A673 (cell line): Measurements from ENCODE around the gene MGAT5. TPM values are rescaled to one million over a fixed set of nuclear protein-coding genes. Genes with fewer than 3 reads are reported as not detected.

Experiments
- BruUV-seq: library from RNA; stranded (reverse); fragments of 400-500 nt; replicated peaks from 2 replicates; lab custom pipeline; 2021; lab: Mats Ljungman, UMichigan
- CTCF ChIA-PET: fragments of 300-600 bp; sonication (Branson Sonifier 250); formaldehyde crosslinking; loops from one replicate; lab custom pipeline; 2022; ENCODE audit warnings: antibody characterized with exemption; lab: Charles Lee
- POLR2A ChIA-PET: fragments of 300-600 bp; sonication (Branson Sonifier 250); formaldehyde crosslinking; loops from one replicate; lab custom pipeline; 2022; ENCODE audit warnings: antibody characterized with exemption; ENCODE audit not compliant: low non-redundant PET; lab: Charles Lee
- DNase-seq: peaks from one replicate; pipeline ENCODE4 v3.0.0-alpha.2; 2015; ENCODE audit warnings: low spot score
- H3K27ac ChIP-seq: fragments of 200-600 bp; sonication (generic); 2 replicates; pipeline ENCODE4 v1.5.1; 2016; ENCODE audit warnings: mixed run types, low read depth, mild to moderate bottlenecking, mixed read lengths, antibody characterized with exemption, low read length; ENCODE audit not compliant: poor library complexity, severe bottlenecking
- H3K27me3 ChIP-seq: fragments of 200-600 bp; sonication (generic); replicated peaks from 2 replicates; pipeline ENCODE4 v1.6.1; 2017; ENCODE audit warnings: mixed run types, low read depth, mild to moderate bottlenecking, mixed read lengths, antibody characterized with exemption, low read length; ENCODE audit not compliant: insufficient read depth, poor library complexity
- H3K36me3 ChIP-seq: fragments of 200-600 bp; sonication (generic); 2 replicates; pipeline ENCODE4 v1.6.1; 2016; ENCODE audit warnings: mixed run types, mild to moderate bottlenecking, mixed read lengths, antibody characterized with exemption, low read length; ENCODE audit not compliant: insufficient read depth, poor library complexity, severe bottlenecking
- H3K4me1 ChIP-seq: fragments of 200-600 bp; sonication (generic); 2 replicates; pipeline ENCODE4 v1.6.1; 2017; ENCODE audit warnings: mixed run types, mild to moderate bottlenecking, mixed read lengths, antibody characterized with exemption, low read length; ENCODE audit not compliant: insufficient read depth, poor library complexity, severe bottlenecking
- H3K4me3 ChIP-seq: fragments of 200-600 bp; sonication (generic); 2 replicates; pipeline ENCODE4 v1.5.1; 2016; ENCODE audit warnings: low read depth, mixed run types, mild to moderate bottlenecking, mixed read lengths, low read length; ENCODE audit not compliant: poor library complexity, severe bottlenecking
- H3K9me3 ChIP-seq: fragments of 200-600 bp; sonication (generic); 2 replicates; pipeline ENCODE4 v1.6.1; 2016; ENCODE audit warnings: mixed run types, low read depth, mild to moderate bottlenecking, mixed read lengths, antibody characterized with exemption, low read length; ENCODE audit not compliant: poor library complexity, severe bottlenecking
- CTCF ChIP-seq: fragments of 300-800, 200-600 bp; sonication (generic); conservative IDR thresholded peaks from 2 replicates; pipeline ENCODE4 v1.5.1; 2017; ENCODE audit warnings: low read depth, mild to moderate bottlenecking, antibody characterized with exemption, low read length, moderate library complexity, mixed read lengths
- EZH2 ChIP-seq: fragments of 200-600 bp; sonication (generic); IDR thresholded peaks from 2 replicates; pipeline ENCODE4 v1.6.1; 2017; ENCODE audit warnings: borderline replicate concordance, low read depth, mild to moderate bottlenecking, mixed read lengths, antibody characterized with exemption, low read length; ENCODE audit not compliant: poor library complexity, severe bottlenecking
- intact Hi-C: fragments of 100-400 bp; cut with micrococcal nuclease; formaldehyde crosslinking; loops from one replicate; pipeline ENCODE4 v1.10.0; 2022; ENCODE audit not compliant: unreplicated experiment
- total RNA-seq: library from RNA; stranded (reverse); gene quantifications from 2 replicates; pipeline ENCODE4 v1.2.3, GENCODE V29; 2021

The MGAT5 gene
- total RNA-seq, 1 experiment from 2014 or later: 11.0 TPM

GRCh38 chr2:134250840-134251461 is 2.9 kb upstream of the MGAT5 start:
- Histone ChIP-seq H3K4me1 (no peaks in the 10 kb centered on the region), H3K4me3 (no peak overlapping the region), H3K27me3 (no peaks in the 10 kb centered on the region), H3K9me3 (no peaks in the 10 kb centered on the region), H3K36me3 (no peaks in the 10 kb centered on the region), H3K27ac (no peak overlapping the region)
- ChIA-PET POLR2A (no interaction called here), CTCF (interaction anchor here (0.7 kb wide), 1 partner anchor 303 kb away, joined by 3 read pairs; no protein-coding TSS in a partner anchor)
- intact Hi-C loops: no loop called here
- BruUV-seq: no TSS peak
- no peak for DNase-seq
- TF ChIP-seq CTCF: no peak
- no peak for TF ChIP-seq EZH2

DNA sequence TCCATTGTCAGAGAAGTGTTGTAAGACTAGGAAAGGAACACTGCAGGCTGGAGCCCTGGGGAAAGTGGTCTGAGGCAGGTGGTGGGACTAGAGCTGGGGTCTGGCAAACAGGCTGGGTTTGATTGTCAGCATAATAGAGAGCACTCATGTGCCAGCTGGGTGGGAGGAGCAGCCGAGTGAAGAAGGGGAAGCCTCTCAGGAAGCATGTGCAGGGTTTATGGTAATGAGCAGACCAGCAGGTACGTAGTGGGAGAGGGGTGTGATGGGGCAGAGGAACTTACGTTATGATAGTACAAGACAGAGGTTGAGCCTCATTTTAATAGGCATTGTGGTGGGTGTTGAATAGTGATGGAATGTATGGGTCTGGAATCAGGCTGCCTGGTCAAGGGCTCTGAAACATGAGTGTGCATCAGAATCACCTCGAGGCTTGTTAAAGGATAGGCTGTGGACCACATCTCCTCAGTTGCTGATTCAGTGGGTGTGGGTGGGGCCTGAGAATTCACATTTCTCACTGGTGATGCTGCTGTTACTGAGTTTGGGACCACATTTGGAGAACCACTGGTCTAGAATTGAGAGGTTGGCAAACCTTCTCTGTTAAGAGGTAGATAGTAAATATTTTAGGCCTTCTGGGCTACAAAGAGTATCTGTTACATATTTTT is 1.7 kb upstream of the MGAT5 start:
- intact Hi-C loops: no loop called here
- Histone ChIP-seq H3K4me3 (no peak overlapping the region), H3K27me3 (no peaks in the 10 kb centered on the region), H3K9me3 (no peaks in the 10 kb centered on the region), H3K27ac (no peak overlapping the region), H3K36me3 (no peaks in the 10 kb centered on the region), H3K4me1 (no peaks in the 10 kb centered on the region)
- TF ChIP-seq CTCF (no peak), EZH2 (no peak)
- POLR2A ChIA-PET: no interaction called here
- no TSS peak for BruUV-seq
- CTCF ChIA-PET: no interaction called here
- no peak for DNase-seq

GRCh38 chr2:134253117-134253704 is 661 bp upstream of the MGAT5 start:
- intact Hi-C loops: no loop called here

More at GRCh38 chr2:134253117-134253704, 661 bp upstream of the MGAT5 start:
- Histone ChIP-seq H3K27ac (no peak overlapping the region), H3K9me3 (no peaks in the 10 kb centered on the region), H3K4me1 (no peaks in the 10 kb centered on the region), H3K27me3 (no peaks in the 10 kb centered on the region), H3K4me3 (no peak overlapping the region), H3K36me3 (no peaks in the 10 kb centered on the region)
- ChIA-PET CTCF (no interaction called here), POLR2A (no interaction called here)
- TF ChIP-seq CTCF (no peak), EZH2 (no peak)
- no TSS peak for BruUV-seq
- DNase-seq: no peak
